ENCODE measurements around the gene XYLT1. TPM values are rescaled to one million over a fixed set of nuclear protein-coding genes. Genes with fewer than 3 reads are reported as not detected.

The XYLT1 gene
- polyA plus RNA-seq, 1 of the 3 experiments (the other 2 are of a cell fraction), result 17.6 TPM

- H2AFZ ChIP-seq (ENCODE audit: low read depth), result no peak overlapping the region
- WGBS (ENCODE audit: low lambda C conversion rate), result 41% methylated on average over 5 of the region's 5 CpGs
- H4K20me1 ChIP-seq (ENCODE audit: insufficient read depth), result peaks cover 100% of the 10 kb centered on the region
- no peak overlapping the region for H3K4me3 ChIP-seq (ENCODE audit: low read depth in 2 of 2, low read length in 1 of 2)
- H3K4me2 ChIP-seq, result peak overlapping the region; percentile 51
- no peaks in the 10 kb centered on the region for H3K9me2 ChIP-seq
- DNase-seq, result peak; percentile 29
- peak overlapping the region; percentile 73 to 84 for H3K27ac ChIP-seq (ENCODE audit: low read depth in 2 of 2, low read length in 1 of 2)
- peaks cover 49 to 53% of the 10 kb centered on the region in 2 experiments for H3K4me1 ChIP-seq (ENCODE audit: control insufficient read depth in 1 of 2, insufficient read depth in 2 of 2, low read depth in 1 of 2, low read length in 1 of 2)
- H3K9ac ChIP-seq, result no peak overlapping the region
- ChIA-PET POLR2A (no interaction called here), CTCF (interaction anchor here (1.1 to 2.1 kb wide), 5 partner anchors 10 to 36 kb away, joined by 3 to 6 read pairs (median 4); no protein-coding TSS in a partner anchor)
- peaks cover 100% of the 10 kb centered on the region for H3K79me2 ChIP-seq (ENCODE audit: insufficient read depth)
- H3K27me3 ChIP-seq (ENCODE audit: insufficient read depth), result no peaks in the 10 kb centered on the region
- H3K9me3 ChIP-seq, result no peaks in the 10 kb centered on the region
- TF ChIP-seq TCF12 (IDR thresholded peaks at IDR 0.05) (peak; percentile 70), IRF3 (IDR thresholded peaks at IDR 0.05; ENCODE audit: low read depth, low read length) (no peak), FOSL2 (IDR thresholded peaks at IDR 0.05; ENCODE audit: borderline replicate concordance, low read depth) (peak; percentile 51; the same call in 1 of the 2 replicates), JUND (IDR thresholded peaks at IDR 0.05) (peak; percentile 8; the same call in 1 of the 2 replicates), RAD21 (IDR thresholded peaks at IDR 0.05; ENCODE audit: low read length) (peak; percentile 35), USF2 (IDR thresholded peaks at IDR 0.05; ENCODE audit: borderline replicate concordance, low read depth, low read length) (no peak), CTCF (IDR thresholded peaks at IDR 0.05) (0 out of 2 replicates have a peak, but pooled peaks have one; percentile 6), GATA2 (CRISPR knock-in tag; IDR thresholded peaks at IDR 0.05) (peak; percentile 25; the same call in 1 of the 2 replicates)
- H3K36me3 ChIP-seq (replicated peaks in 1 of 2; ENCODE audit: control insufficient read depth in 1 of 2, insufficient read depth in 2 of 2, low read length in 1 of 2), result peaks cover 0 to 26% of the 10 kb centered on the region in 2 experiments
- peaks cover 13% of the 10 kb centered on the region for H3F3A ChIP-seq (replicated peaks; ENCODE audit: insufficient read depth)
Observed at GRCh38 chr16:17359788-17360390, 110.9 kb downstream of the XYLT1 start.

GRCh38 chr16:17358846-17359245 is 111.9 kb downstream of the XYLT1 start:
- POLR2A ChIA-PET, result no interaction called here
- TF ChIP-seq RXRA (IDR thresholded peaks at IDR 0.05; ENCODE audit: borderline replicate concordance, low read depth) (no peak), GABPA (IDR thresholded peaks at IDR 0.05; ENCODE audit: low read depth) (no peak), REST (IDR thresholded peaks at IDR 0.05; ENCODE audit: low read depth, low read length) (no peak), CTCF (IDR thresholded peaks at IDR 0.05) (no peak), RCOR1 (IDR thresholded peaks at IDR 0.05; ENCODE audit: low read length) (no peak), YY1 (IDR thresholded peaks at IDR 0.05; ENCODE audit: low read depth) (no peak), POLR2AphosphoS5 (IDR thresholded peaks at IDR 0.05; ENCODE audit: low read depth, low read length) (no peak)
- TF ChIP-seq, protein P1, sequence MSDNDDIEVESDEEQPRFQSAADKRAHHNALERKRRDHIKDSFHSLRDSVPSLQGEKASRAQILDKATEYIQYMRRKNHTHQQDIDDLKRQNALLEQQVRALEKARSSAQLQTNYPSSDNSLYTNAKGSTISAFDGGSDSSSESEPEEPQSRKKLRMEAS (IDR thresholded peaks at IDR 0.05; ENCODE audit: low read depth), result no peak

More at GRCh38 chr16:17358846-17359245, 111.9 kb downstream of the XYLT1 start:
- peak overlapping the region; percentile 51 for H3K4me2 ChIP-seq
- peak overlapping the region in 1 of 2 experiments; percentile 84; a peak in 2 of 4 replicates for H3K27ac ChIP-seq (ENCODE audit: low read depth in 2 of 2, low read length in 1 of 2)
- no peaks in the 10 kb centered on the region for H3K9me3 ChIP-seq
- CTCF ChIA-PET, result interaction anchor here (1.0 to 2.1 kb wide), 3 partner anchors 11 to 498 kb away, joined by 3 to 6 read pairs (median 4); no protein-coding TSS in a partner anchor
- no peak for DNase-seq
- H3K36me3 ChIP-seq (replicated peaks in 1 of 2; ENCODE audit: control insufficient read depth in 1 of 2, insufficient read depth in 2 of 2, low read length in 1 of 2), result peaks cover 0 to 29% of the 10 kb centered on the region in 2 experiments
- H3K79me2 ChIP-seq (ENCODE audit: insufficient read depth), result peaks cover 100% of the 10 kb centered on the region
- H3K4me3 ChIP-seq (ENCODE audit: low read depth in 2 of 2, low read length in 1 of 2), result no peak overlapping the region
- peaks cover 44 to 53% of the 10 kb centered on the region in 2 experiments for H3K4me1 ChIP-seq (ENCODE audit: control insufficient read depth in 1 of 2, insufficient read depth in 2 of 2, low read depth in 1 of 2, low read length in 1 of 2)
- peaks cover 10% of the 10 kb centered on the region for H3F3A ChIP-seq (replicated peaks; ENCODE audit: insufficient read depth)
- WGBS (ENCODE audit: low lambda C conversion rate), result 57% methylated on average over 3 of the region's 3 CpGs
- H3K9ac ChIP-seq, result no peak overlapping the region
- H2AFZ ChIP-seq (ENCODE audit: low read depth), result no peak overlapping the region
- peaks cover 100% of the 10 kb centered on the region for H4K20me1 ChIP-seq (ENCODE audit: insufficient read depth)
- H3K27me3 ChIP-seq (ENCODE audit: insufficient read depth), result no peaks in the 10 kb centered on the region
- H3K9me2 ChIP-seq, result no peaks in the 10 kb centered on the region

All from SK-N-SH (cell line).